Thoracic aorta (tissue), 2 donors: ENCODE results near the gene TRPC4AP. TPM values are rescaled to one million over a fixed set of nuclear protein-coding genes. Genes with fewer than 3 reads are reported as not detected.
"Not testable (repeated sequence)": the region's sequence is repeated elsewhere in the genome, so short reads cannot be mapped to it uniquely, and the experiment has no call there.

Experiments used
- ATAC-seq: fragments of 150-250 bp; one replicate; pipeline ENCODE4 v1.8.0; 2017; ENCODE audit warnings: low read depth; ENCODE audit not compliant: insufficient number of reproducible peaks, low FRiP score
- DNase-seq: peaks from one replicate; pipeline ENCODE4 v3.0.0-alpha.2; 2020; ENCODE audit warnings: low spot score
- H3K27ac ChIP-seq, 2 donors: fragments of 200-600 bp; sonication (generic); 1 replicate in 1 of 2; 2 replicates in 1 of 2; pipeline ENCODE4 v1.5.1; 2016; ENCODE audit warnings: mild to moderate bottlenecking in 2 of 2, moderate library complexity in 2 of 2
- H3K27me3 ChIP-seq: fragments of 200-600 bp; sonication (generic); replicated peaks from 2 replicates; pipeline ENCODE4 v1.6.0; 2016; ENCODE audit warnings: mild to moderate bottlenecking; ENCODE audit not compliant: insufficient read depth
- H3K36me3 ChIP-seq: fragments of 200-600 bp; sonication (generic); one replicate; pipeline ENCODE4 v1.5.1; 2016
- H3K4me1 ChIP-seq, 2 donors: fragments of 200-600 bp; sonication (generic); 1 replicate in 1 of 2; 2 replicates in 1 of 2; pipeline versions ENCODE4 v1.5.1 to v1.6.0; 2016; ENCODE audit warnings: low read depth in 2 of 2, mild to moderate bottlenecking in 1 of 2; ENCODE audit not compliant: control insufficient read depth in 1 of 2
- H3K4me3 ChIP-seq: fragments of 200-600 bp; sonication (generic); 2 replicates; pipeline ENCODE4 v1.5.1; 2016; ENCODE audit warnings: mild to moderate bottlenecking
- H3K9me3 ChIP-seq: fragments of 200-600 bp; sonication (generic); 2 replicates; pipeline ENCODE4 v1.5.1; 2016
- total RNA-seq, 2 donors: library from RNA; depleted of rRNA; stranded (reverse); fragments of >200 nt; gene quantifications; one replicate each; pipeline versions ENCODE4 v1.1.0 to v1.2.3, GENCODE V29; 2016
- TF ChIP-seq, protein P1 (sequence below): fragments of 200-600 bp; sonication (generic); IDR thresholded peaks from one replicate; pipeline ENCODE4 v1.5.1; 2019; ENCODE audit warnings: antibody characterized with exemption

Gene TRPC4AP
- total RNA-seq, 2 donors from 2014 or later, result 65.8 to 73.6 TPM

DNA sequence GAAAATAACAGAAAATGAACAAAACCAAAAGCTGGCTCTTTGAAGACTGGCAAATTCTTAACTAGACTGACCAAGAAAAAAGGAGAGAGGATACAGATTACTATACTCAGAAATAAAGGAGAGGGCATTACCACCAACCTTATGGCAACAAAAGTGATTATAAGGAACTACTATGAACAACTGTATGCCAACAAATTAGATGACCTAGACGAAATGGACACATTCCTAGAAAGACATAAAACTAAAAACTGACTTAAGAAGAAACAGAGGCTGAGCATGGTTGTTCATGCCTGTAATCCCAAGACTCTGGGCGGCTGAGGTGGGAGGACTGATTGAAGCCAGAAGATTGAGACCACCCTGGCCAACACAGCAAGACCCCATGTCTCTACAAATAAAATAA is 33.5 kb downstream of the TRPC4AP start:
- H3K36me3 ChIP-seq, result no peaks in the 10 kb centered on the region
- H3K9me3 ChIP-seq, result no peaks in the 10 kb centered on the region
- H3K4me3 ChIP-seq, result no peak overlapping the region
- H3K4me1 ChIP-seq, result peaks cover 16 to 26% of the 10 kb centered on the region in 2 donors
- ATAC-seq (no peak), DNase-seq (no peak)
- no peaks in the 10 kb centered on the region for H3K27me3 ChIP-seq
- H3K27ac ChIP-seq, result no peak overlapping the region
- TF ChIP-seq, protein P1, sequence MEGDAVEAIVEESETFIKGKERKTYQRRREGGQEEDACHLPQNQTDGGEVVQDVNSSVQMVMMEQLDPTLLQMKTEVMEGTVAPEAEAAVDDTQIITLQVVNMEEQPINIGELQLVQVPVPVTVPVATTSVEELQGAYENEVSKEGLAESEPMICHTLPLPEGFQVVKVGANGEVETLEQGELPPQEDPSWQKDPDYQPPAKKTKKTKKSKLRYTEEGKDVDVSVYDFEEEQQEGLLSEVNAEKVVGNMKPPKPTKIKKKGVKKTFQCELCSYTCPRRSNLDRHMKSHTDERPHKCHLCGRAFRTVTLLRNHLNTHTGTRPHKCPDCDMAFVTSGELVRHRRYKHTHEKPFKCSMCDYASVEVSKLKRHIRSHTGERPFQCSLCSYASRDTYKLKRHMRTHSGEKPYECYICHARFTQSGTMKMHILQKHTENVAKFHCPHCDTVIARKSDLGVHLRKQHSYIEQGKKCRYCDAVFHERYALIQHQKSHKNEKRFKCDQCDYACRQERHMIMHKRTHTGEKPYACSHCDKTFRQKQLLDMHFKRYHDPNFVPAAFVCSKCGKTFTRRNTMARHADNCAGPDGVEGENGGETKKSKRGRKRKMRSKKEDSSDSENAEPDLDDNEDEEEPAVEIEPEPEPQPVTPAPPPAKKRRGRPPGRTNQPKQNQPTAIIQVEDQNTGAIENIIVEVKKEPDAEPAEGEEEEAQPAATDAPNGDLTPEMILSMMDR, result no peak

DNA sequence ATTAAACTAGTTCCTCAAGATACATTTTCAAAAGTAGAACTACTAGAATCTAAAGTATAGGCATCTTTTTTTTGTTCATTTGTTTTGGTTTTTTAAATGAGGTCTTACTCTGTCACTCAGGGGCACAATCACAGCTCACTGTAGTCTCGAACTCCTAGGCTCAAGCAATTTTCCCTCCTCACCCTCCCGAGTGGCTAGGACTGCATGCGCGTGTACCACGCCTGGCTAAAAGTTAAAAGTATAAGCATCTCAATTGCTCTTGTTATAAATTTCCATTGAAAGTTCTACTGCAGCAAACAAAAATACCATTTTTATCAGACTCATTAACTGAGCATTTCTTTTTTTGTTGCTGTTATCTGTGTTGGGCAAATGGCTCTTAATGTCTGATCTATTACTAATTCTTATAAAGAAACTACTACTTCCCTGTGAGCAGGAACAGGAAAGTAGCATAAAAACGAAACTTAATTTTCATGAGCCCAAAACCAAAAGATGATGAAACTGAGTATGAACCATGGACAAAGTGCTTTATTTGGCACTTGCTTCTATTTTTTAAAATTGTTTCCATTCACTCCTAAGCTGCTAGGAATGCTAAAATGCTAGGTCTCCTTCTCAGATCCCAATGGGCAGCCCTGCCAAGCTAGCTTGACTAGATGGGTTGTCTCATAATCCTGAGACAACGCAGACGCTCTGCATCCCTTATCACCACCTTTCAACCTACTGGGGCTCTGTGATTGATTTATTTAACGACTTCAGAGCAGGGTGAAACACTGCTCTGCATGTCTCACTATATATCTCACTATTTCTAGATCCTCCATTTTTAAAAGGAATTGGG is 36.9 kb downstream of the TRPC4AP start:
- Histone ChIP-seq H3K27ac (peak overlapping the region; percentile 34 to 62), H3K36me3 (no peaks in the 10 kb centered on the region), H3K4me3 (peak overlapping the region; percentile 5), H3K9me3 (no peaks in the 10 kb centered on the region), H3K4me1 (peaks cover 40 to 43% of the 10 kb centered on the region in 2 donors), H3K27me3 (no peaks in the 10 kb centered on the region)
- DNase-seq (peak; percentile 13), ATAC-seq (peak; percentile 44)
- TF ChIP-seq, protein P1, result no peak

DNA sequence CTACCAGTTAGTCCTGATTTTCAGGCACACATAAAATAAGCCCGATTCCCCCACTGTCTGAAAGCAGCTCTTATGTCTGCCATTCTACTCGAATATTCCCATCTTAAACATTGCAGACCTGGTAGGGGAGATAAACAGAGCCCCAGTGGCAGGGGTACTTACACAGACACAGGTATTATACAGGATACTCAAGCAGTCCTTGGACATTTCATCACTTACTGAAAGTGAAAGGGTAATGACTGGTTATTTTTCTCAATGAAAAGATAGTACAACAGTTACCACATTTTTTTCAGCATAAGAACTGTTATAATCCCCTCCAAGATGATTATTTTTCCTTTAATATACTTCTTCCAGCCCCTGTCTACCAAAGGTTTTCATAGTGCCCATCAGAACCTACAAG is 37.8 kb downstream of the TRPC4AP start:
- TF ChIP-seq, protein P1, result no peak
- Histone ChIP-seq H3K27ac (peak overlapping the region; percentile 3 to 62), H3K9me3 (no peaks in the 10 kb centered on the region), H3K4me3 (no peak overlapping the region), H3K4me1 (peaks cover 40 to 43% of the 10 kb centered on the region in 2 donors), H3K36me3 (peaks cover under 1% of the 10 kb centered on the region), H3K27me3 (no peaks in the 10 kb centered on the region)
- ATAC-seq, result no peak
- DNase-seq, result no peak

DNA sequence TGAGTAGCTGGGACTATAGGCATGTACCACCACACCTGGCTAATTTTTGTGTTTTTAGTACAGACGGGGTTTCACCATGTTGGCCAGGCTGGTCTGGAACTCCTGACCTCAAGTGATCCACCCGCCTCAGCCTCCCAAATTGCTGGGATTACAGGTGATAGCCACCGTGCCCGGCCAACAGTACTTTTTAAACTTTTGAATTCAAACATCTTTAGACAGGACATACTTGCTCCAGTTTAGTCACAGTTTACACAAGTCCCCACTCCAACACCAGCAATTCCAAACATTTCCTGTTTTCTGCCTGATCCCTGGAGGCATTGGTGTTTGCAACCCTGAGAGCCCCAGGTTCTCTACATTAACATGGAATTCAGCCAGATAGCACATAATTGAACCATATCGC is 40.0 kb downstream of the TRPC4AP start:
- ATAC-seq, H3K27me3 ChIP-seq, H3K4me3 ChIP-seq, H3K9me3 ChIP-seq, DNase-seq: not testable (repeated sequence)
- Histone ChIP-seq H3K36me3 (peaks cover 17% of the 10 kb centered on the region), H3K4me1 (peaks cover 40 to 43% of the 10 kb centered on the region in 2 donors), H3K27ac (peak overlapping the region; percentile 47 to 59)

DNA sequence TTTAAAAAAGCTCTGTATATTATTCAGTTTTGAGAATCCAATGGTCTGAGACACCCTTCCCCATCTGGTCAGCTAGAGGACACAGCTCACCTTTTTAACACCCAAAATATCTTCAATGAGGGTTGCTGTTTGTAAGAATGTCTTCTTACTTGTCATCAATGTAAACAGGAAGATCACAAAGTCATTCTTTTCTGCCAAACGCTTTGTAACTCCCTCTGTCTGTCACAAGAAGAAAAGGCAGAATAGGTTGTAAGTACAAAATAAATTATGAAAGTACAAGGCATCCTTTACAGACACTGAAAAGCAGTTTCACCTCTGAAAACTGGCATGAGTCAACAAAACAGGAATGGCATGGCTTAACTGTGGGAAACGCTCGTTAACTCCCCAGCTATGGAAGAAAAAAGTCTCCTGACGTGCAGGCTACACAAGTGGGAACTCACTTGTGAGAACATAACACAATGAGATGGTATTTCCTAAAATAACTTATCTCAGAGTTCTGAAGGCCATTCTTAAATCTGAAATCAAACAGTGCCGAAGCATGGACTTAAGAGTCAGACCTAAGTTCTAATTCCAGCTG is 42.7 kb downstream of the TRPC4AP start:
- Histone ChIP-seq H3K4me1 (peaks cover 25 to 29% of the 10 kb centered on the region in 2 donors), H3K27me3 (no peaks in the 10 kb centered on the region), H3K4me3 (no peak overlapping the region), H3K27ac (no peak overlapping the region), H3K36me3 (peaks cover 17% of the 10 kb centered on the region), H3K9me3 (no peaks in the 10 kb centered on the region)
- TF ChIP-seq, protein P1, result no peak
- DNase-seq (no peak), ATAC-seq (no peak)
